NCI-H1694 treated with DMSO at 0.1 percent for 48 hours (cell line): ENCODE results near the gene RPL36.

Source experiments
- DNase-seq: peaks from one replicate; lab custom pipeline; 2025; lab: John Stamatoyannopoulos, UW

RPL36 gene

DNA sequence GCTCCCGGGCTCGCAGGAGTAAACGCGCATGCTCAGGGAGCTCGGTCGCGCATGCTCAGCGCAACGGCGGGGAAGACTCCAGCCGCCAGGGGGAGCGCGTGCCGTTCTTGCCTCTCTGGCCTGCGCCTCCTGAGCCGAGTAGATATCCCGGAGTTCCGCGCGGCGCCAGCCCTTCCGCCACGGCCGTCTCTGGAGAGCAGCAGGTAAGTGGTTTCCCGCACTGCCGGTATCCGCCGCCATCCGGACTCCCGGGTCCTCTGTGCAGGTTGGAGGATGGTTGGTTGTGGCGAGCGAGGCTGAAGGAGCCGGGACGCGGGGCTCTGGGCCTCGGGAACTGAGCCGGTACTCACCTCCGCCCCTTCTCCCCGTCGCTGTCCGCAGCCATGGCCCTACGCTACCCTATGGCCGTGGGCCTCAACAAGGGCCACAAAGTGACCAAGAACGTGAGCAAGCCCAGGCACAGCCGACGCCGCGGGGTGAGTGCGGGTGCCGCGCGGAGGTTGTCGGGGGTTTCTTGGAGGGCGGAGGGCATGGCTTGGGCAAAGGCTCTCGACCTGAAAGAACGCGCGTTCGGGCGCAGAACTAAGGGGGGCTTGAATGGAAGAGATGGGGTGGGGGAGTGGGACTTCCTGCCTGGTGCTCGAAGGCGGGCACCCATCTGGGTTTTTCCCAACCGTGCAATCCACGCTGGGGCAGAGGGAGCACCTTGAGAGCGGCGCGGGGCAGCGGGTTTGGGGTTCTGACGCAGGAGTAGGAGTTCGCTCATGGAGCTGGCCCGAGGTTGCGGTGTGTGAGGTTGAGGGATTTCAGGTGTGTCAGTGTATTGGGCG is at the start of gene RPL36:
Gene RPL36 (plus strand): TSS at position 171 of the 830 bp plus-strand sequence. CDS start 213 bp downstream, at position 384.
- peak; percentile 91 for DNase-seq

DNA sequence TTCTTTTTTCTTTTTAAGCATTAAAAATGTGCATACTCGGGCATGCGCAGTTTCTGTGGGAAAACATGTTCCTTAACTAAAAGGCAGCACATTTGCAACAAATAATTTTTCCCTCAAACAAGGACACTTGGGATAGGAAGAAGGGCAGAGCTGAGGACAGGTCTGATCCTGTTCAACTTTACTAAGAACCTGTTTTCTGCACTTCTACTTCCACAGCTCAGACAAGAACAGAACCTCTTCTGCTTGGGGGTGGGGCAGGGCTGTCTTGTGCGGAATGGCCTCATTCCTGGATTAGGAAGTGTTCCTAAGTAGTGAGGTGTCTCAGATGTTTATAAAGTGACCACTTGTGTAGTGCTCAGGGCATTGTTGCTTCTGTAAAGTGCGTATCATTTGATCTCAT is 48.9 kb upstream of the RPL36 start:
- DNase-seq, result no peak

DNA sequence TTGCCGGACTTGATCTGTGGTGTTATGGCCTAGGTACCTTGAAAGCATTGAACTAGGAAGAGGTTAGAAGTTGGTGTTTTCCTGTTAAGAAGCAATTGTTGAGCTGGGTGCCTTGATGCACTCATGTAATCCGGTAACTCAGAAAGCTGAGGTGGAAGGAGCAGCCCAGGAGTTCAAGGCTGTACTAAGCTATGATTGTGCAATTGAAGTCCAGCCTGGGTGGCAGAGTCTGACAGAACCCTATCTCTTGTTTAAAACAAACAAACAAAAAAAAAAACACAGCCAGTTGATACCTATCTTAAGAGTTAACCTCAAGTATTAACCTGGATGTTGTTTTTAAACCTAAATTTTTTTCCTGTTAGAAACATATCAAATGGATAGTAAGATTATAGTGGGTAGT is 47.9 kb upstream of the RPL36 start:
- DNase-seq, result no peak

DNA sequence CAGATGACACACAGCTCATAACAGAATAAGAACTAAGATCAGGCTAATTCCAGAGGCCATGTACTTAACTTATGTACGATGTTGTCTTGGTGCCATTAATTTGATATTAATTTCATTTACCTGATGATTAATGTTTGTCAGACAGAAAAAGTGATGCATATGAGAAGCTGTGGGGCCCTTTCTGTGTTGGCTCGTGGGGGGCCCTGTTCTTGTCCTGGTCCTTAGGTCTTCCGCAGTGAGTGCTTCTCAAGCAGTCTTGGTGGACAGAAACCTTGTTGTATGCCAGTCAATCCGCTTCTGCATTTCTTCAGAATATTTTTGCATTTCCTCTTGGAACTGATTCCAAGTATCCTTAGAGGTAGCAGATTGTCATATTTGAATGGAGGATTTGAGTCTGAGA is 47.0 kb upstream of the RPL36 start:
- DNase-seq, result no peak

GRCh38 chr19:5644037-5644436 is 46.1 kb upstream of the RPL36 start:
- DNase-seq, result no peak

DNA sequence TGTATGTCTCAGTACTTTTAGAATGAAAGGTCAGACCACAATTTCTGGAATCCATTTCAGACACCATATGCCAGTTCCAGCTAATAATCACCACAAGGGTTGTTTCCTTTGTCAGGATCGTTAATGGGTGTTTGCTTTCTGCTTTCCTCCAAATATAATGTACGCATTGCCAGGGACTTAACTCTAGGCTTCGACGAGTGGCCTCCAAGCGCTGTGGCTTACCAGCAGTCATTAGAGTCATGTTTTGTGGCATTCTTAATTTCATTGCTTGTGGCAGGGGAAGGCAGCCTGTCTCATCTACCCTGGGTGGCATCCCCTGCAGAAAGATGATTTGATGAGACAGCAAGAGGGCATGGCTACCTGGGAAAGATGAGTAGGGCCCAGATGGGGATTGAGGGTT is 44.7 kb upstream of the RPL36 start:
- DNase-seq, result no peak

DNA sequence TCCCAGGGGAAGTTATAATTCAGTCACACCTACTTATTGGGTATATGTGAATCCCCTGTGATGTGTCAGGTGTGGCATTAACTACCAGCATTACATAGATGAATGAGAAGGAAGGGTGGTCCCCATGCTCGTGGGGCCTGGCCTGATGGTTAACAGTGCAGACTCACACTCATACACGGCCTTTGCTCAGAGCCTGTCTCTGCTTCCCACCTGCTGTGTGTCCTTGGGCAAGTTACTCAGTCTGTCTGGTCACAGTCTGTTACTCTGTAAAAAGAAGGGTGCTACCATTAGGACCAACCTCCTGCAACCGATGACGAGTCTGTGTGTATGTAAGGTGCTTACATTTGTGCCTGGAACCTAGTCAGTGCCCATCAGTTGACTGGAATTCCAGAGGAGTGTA is 43.4 kb upstream of the RPL36 start:
- DNase-seq, result no peak

- no peak for DNase-seq
These were observed 41.6 kb upstream of the RPL36 start for GRCh38 chr19:5648464-5648863.

GRCh38 chr19:5651361-5651760 is 38.7 kb upstream of the RPL36 start:
- DNase-seq, result no peak

DNA sequence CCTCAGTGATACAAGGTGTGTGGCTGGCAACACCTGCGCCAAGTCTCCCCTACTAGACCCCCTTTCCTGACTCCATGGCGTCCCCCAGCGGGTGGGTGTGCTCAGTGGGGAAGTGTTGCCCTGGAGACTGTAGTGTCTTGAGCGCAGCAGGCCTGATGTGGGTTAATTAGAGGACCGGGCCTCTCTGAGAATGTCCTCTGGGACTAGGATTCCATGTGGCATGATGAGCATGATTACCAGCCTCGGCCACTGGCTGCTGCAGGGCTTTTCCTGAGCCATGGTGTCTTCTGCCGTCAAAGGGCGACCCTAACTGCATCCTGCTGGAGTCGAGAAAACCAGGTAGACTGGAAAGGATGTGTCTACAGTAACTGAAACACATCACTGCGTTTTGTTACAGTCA is 37.8 kb upstream of the RPL36 start:
- DNase-seq, result no peak

GRCh38 chr19:5654931-5655330 is 35.2 kb upstream of the RPL36 start:
- DNase-seq, result no peak

- DNase-seq, result no peak
These were observed 34.7 kb upstream of the RPL36 start for GRCh38 chr19:5655412-5655811.

DNA sequence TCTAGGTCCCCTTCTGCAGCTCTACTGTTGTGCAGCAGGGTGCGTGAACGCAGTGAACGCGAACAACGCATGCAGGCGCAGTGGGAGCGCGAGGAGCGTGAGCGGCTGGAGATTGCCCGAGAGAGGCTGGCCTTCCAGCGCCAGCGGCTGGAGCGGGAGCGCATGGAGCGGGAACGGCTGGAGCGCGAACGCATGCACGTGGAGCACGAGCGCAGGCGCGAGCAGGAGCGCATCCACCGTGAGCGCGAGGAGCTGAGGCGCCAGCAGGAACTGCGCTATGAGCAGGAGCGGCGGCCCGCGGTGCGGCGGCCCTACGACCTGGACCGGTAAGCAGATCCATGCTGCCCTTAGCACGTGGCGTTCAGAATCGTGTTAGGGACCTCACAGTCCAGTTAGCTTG is 28.6 kb upstream of the RPL36 start:
- no peak for DNase-seq

DNA sequence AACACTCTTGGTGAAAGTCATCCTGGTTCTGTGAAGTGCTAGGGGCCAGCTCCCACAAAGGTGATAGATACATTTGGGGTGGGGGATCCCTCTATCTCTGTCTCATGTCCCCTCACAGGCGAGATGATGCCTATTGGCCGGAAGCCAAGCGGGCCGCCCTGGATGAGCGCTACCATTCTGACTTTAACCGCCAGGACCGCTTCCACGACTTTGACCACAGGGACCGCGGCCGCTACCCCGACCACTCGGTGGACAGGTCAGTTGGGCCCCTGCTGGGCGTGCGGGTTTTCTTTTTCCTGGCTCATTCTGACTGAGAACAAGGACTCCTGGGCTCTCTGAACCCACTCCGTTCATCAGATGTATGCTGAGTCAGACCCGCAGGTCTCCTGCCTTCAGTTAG is 26.2 kb upstream of the RPL36 start:
- DNase-seq, result no peak

- no peak for DNase-seq
These were observed 25.6 kb upstream of the RPL36 start for GRCh38 chr19:5664515-5664914.

- no peak for DNase-seq
These were observed 24.1 kb upstream of the RPL36 start for GRCh38 chr19:5665781-5666513.

GRCh38 chr19:5666921-5667610 is 23.0 kb upstream of the RPL36 start:
- no peak for DNase-seq

- DNase-seq, result no peak
These were observed 22.3 kb upstream of the RPL36 start for GRCh38 chr19:5667751-5668271.

GRCh38 chr19:5669212-5669611 is 20.9 kb upstream of the RPL36 start:
- no peak for DNase-seq

- DNase-seq, result no peak
These were observed 18.5 kb upstream of the RPL36 start for GRCh38 chr19:5671600-5671999.

DNA sequence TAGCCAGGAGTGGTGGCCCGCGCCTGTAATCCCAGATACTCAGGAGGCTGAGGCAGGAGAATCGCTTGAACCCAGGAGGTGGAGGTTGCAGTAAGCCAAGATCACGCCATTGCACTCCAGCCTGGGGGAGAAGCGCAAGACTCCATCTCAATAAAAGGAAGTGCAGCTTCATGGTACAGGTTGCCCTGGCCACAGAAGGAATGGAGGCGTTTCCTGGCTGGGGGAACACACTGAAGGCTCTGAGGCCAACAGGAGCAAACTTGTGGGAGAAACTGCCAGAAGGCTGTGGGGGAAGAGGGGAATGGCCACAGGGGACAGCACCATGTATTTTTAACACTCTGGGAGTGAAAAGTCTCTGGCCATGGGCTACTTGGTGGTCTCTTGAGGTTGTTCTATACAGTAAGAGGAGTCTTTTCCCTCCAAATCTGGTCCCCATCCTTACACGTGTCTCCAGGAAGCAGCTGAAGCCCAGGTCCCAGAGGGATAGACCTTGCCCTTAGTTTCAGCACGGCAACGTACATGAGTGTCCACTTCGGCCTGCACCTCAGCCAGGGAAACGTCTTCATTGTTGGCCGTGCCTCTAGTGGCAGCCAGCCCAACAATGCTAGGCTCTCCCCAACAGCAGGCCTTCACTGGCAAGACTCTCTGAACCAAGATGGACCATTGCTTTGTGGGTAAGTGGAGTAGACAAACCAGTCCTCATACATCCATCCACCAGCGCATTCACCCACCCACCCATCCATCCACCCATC is 17.2 kb upstream of the RPL36 start:
- no peak for DNase-seq

DNA sequence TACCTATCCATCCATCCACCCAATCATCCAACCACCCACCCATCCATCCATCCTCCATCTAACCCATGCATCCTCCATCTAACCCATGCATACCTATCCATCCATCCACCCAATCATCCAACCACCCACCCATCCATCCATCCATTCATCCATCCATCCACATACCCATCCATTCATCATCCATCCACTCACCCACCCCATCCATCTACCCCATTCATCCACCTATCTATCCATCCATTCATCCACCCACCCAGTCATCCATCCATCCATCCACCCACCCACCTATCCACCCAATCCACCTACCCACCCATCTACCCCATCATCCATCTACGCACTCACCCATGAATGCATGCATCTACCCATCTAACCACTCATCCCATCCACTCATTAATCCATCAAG is 16.3 kb upstream of the RPL36 start:
- DNase-seq, result no peak
